Activated T-cell treated with anti-CD3 and anti-CD28 coated beads, Interleukin-2, amount 50 U/mL, for 24 hours (primary cell): ENCODE data around the gene KIAA0586.
A peak's percentile ranks its signal among the peaks of the same experiment; 100 is the strongest.
"Not testable (repeated sequence)": the region's sequence is repeated elsewhere in the genome, so short reads cannot be mapped to it uniquely, and the experiment has no call there.

Experiments used
- DNase-seq: peaks from one replicate; pipeline ENCODE4 v3.0.0-alpha.2; 2020
- H3K27ac Mint-ChIP-seq: 2 replicates; pipeline ENCODE4 v1.8.0; 2020; ENCODE audit warnings: mild to moderate bottlenecking, mixed read lengths
- H3K27me3 Mint-ChIP-seq: 2 replicates; pipeline ENCODE4 v1.8.0; 2020; ENCODE audit warnings: mixed read lengths
- H3K36me3 Mint-ChIP-seq: 2 replicates; pipeline ENCODE4 v1.8.0; 2020; ENCODE audit warnings: low read depth, mixed read lengths
- H3K4me1 Mint-ChIP-seq: 2 replicates; pipeline ENCODE4 v1.8.0; 2020; ENCODE audit warnings: low read depth, mixed read lengths
- H3K4me3 Mint-ChIP-seq: 2 replicates; pipeline ENCODE4 v1.8.0; 2020; ENCODE audit warnings: mild to moderate bottlenecking, moderate library complexity, mixed read lengths
- H3K9me3 Mint-ChIP-seq: 2 replicates; pipeline ENCODE4 v1.8.0; 2020; ENCODE audit warnings: mixed read lengths

Gene KIAA0586

DNA sequence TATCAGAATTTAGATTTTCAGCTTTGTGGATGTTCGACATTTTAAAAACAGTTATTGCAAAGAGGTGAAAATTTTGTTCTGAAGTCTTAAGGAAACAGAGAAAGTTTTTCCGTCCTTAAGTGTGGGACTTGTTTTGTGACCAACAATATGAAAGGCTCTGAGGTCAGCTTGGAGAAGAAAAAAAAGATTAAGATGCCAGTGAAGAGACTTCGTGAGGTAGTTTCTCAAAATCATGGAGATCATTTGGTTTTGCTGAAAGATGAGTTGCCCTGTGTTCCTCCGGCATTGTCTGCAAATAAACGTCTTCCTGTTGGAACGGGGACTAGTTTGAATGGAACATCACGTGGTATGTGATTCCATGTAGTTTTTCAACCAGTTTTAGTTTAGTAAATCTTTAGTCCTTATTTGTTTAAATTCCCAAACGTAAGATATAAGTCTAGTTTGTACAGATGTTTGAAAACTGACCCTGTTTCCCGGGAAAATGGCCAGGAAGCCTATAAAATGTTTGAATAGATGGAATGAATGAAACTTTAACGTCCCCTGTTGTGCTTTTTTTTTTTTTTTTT lies 682 bp downstream of the KIAA0586 start:
- DNase-seq, result no peak
- H3K27ac Mint-ChIP-seq, result peak overlapping the region; percentile 99
- H3K9me3 Mint-ChIP-seq, result no peaks in the 10 kb centered on the region
- H3K4me3 Mint-ChIP-seq, result peak overlapping the region; percentile 94
- H3K27me3 Mint-ChIP-seq, result no peaks in the 10 kb centered on the region
- peaks cover 62% of the 10 kb centered on the region for H3K36me3 Mint-ChIP-seq
- peaks cover 56% of the 10 kb centered on the region for H3K4me1 Mint-ChIP-seq

DNA sequence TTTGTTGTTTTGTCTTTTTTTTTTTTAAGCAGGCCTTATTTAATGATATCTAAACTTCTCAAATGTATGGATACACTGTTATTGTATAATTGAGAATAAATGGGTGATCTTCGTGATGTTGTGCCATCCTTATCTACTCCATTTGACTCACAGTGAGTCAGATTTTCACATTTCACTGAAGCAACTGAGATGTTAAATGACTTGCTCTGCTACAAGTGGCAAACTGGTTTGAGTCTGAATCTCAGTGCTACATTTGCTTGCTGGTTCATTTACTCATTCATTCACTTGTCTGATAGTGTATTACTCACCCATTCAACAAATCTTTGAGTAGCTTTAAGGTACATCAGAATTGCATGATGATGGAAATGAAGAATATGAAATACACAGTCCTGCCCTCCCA lies 2.6 kb downstream of the KIAA0586 start:
- Mint-ChIP-seq H3K4me3 (peak overlapping the region; percentile 94), H3K9me3 (no peaks in the 10 kb centered on the region), H3K27ac (peak overlapping the region; percentile 90), H3K4me1 (peaks cover 43% of the 10 kb centered on the region), H3K27me3 (no peaks in the 10 kb centered on the region), H3K36me3 (peaks cover 60% of the 10 kb centered on the region)
- DNase-seq, result no peak

- H3K4me3 Mint-ChIP-seq, result no peak overlapping the region
- H3K27ac Mint-ChIP-seq, result no peak overlapping the region
- H3K4me1 Mint-ChIP-seq, result peaks cover 2% of the 10 kb centered on the region
- no peak for DNase-seq
- H3K36me3 Mint-ChIP-seq, result peaks cover 66% of the 10 kb centered on the region
- no peaks in the 10 kb centered on the region for H3K9me3 Mint-ChIP-seq
- H3K27me3 Mint-ChIP-seq, result no peaks in the 10 kb centered on the region
These were observed 12.0 kb downstream of the KIAA0586 start for GRCh38 chr14:58439476-58439875.

DNA sequence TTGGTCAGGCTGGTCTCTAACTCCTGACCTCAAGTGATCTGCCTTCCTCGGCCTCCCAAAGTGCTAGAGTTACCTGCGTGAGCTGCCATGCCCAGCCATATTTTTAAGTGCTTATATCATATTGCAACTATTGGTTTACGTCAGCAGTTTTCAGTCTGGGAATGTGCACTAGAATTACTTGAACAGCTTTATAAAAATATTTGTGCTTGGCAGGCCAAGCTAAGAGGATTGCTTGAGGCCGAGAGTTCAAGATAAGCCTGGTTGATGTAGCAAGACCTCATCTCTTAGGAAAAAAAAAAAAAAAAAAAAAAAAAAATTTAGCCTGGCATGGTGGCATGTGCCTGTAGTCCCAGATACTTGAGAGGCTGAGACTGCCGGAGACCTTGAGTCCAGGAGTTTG lies 17.1 kb downstream of the KIAA0586 start:
- H3K36me3 Mint-ChIP-seq, result peaks cover 53% of the 10 kb centered on the region
- no peak overlapping the region for H3K27ac Mint-ChIP-seq
- no peaks in the 10 kb centered on the region for H3K9me3 Mint-ChIP-seq
- H3K27me3 Mint-ChIP-seq, result no peaks in the 10 kb centered on the region
- H3K4me3 Mint-ChIP-seq, result no peak overlapping the region
- no peaks in the 10 kb centered on the region for H3K4me1 Mint-ChIP-seq
- DNase-seq, result no peak

- Mint-ChIP-seq H3K27ac (no peak overlapping the region), H3K9me3 (no peaks in the 10 kb centered on the region), H3K4me1 (peaks cover 3% of the 10 kb centered on the region), H3K4me3 (no peak overlapping the region), H3K27me3 (no peaks in the 10 kb centered on the region), H3K36me3 (peaks cover 79% of the 10 kb centered on the region)
- DNase-seq, result no peak
These were observed 28.2 kb downstream of the KIAA0586 start for GRCh38 chr14:58455593-58456265.

DNA sequence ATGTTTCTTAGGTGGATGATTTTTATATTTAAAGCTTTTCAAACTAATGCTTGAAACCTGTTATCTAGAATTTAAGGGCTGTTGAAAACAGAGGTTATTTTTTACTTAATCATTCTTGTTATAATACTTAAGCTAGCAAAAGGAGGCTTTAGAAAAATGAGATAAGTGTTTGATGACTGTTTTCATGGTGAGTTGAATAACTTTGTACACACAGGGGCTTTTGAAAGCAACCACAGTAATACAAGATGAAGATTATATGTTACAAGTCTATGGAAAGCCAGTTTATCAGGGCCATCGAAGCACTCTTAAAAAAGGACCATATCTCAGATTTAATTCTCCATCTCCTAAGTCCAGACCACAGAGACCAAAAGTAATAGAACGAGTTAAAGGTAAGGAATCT lies 33.3 kb downstream of the KIAA0586 start:
- DNase-seq, result no peak
- Mint-ChIP-seq H3K27ac (no peak overlapping the region), H3K4me1 (peaks cover 4% of the 10 kb centered on the region), H3K27me3 (no peaks in the 10 kb centered on the region), H3K4me3 (no peak overlapping the region), H3K9me3 (no peaks in the 10 kb centered on the region), H3K36me3 (peaks cover 73% of the 10 kb centered on the region)

DNA sequence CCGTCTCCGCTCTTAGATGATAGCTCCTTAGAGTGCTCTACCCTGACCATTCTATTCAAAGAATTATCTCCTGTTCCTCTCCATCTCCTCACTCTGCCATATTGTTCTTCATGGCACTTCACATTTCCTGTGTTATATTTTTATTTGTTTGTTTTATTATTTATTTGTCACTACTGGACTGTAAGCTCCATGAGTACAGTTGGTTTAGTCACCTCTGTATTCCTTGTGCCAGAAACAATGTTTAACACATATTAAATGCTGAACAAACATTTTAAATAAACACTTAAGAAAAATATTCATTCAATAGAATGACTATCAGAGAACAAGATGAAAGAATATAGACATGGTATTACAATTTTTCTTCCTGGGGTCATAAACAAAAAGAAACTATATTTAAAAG lies 35.6 kb downstream of the KIAA0586 start:
- Mint-ChIP-seq H3K9me3 (no peaks in the 10 kb centered on the region), H3K36me3 (peaks cover 72% of the 10 kb centered on the region), H3K27ac (no peak overlapping the region)

GRCh38 chr14:58464652-58465051 lies 37.1 kb downstream of the KIAA0586 start:
- Mint-ChIP-seq H3K4me1 (peaks cover 4% of the 10 kb centered on the region), H3K27ac (no peak overlapping the region), H3K9me3 (no peaks in the 10 kb centered on the region), H3K36me3 (peaks cover 77% of the 10 kb centered on the region), H3K4me3 (no peak overlapping the region), H3K27me3 (no peaks in the 10 kb centered on the region)
- no peak for DNase-seq

More for the DNA sequence above, 35.6 kb downstream of the KIAA0586 start:
- Mint-ChIP-seq H3K4me3 (no peak overlapping the region), H3K27me3 (no peaks in the 10 kb centered on the region), H3K4me1 (peaks cover 4% of the 10 kb centered on the region)
- no peak for DNase-seq

- H3K27me3 Mint-ChIP-seq, result no peaks in the 10 kb centered on the region
- H3K4me3 Mint-ChIP-seq, result no peak overlapping the region
- no peak overlapping the region for H3K27ac Mint-ChIP-seq
- no peaks in the 10 kb centered on the region for H3K9me3 Mint-ChIP-seq
- H3K36me3 Mint-ChIP-seq, result peaks cover 71% of the 10 kb centered on the region
- H3K4me1 Mint-ChIP-seq, result peaks cover 2% of the 10 kb centered on the region
- DNase-seq, result no peak
These were observed 37.9 kb downstream of the KIAA0586 start for GRCh38 chr14:58465421-58465820.

GRCh38 chr14:58466459-58466858 lies 38.9 kb downstream of the KIAA0586 start:
- no peak for DNase-seq
- H3K4me3 Mint-ChIP-seq, result no peak overlapping the region
- no peaks in the 10 kb centered on the region for H3K9me3 Mint-ChIP-seq
- H3K36me3 Mint-ChIP-seq, result peaks cover 72% of the 10 kb centered on the region
- no peak overlapping the region for H3K27ac Mint-ChIP-seq
- no peaks in the 10 kb centered on the region for H3K27me3 Mint-ChIP-seq
- H3K4me1 Mint-ChIP-seq, result peaks cover 2% of the 10 kb centered on the region

- H3K36me3 Mint-ChIP-seq, result peaks cover 72% of the 10 kb centered on the region
- H3K4me3 Mint-ChIP-seq, result no peak overlapping the region
- H3K9me3 Mint-ChIP-seq, result no peaks in the 10 kb centered on the region
- no peak for DNase-seq
- no peak overlapping the region for H3K27ac Mint-ChIP-seq
- H3K27me3 Mint-ChIP-seq, result no peaks in the 10 kb centered on the region
- peaks cover 1% of the 10 kb centered on the region for H3K4me1 Mint-ChIP-seq
These were observed 40.1 kb downstream of the KIAA0586 start for GRCh38 chr14:58467575-58467974.

- no peaks in the 10 kb centered on the region for H3K27me3 Mint-ChIP-seq
- no peak for DNase-seq
- no peaks in the 10 kb centered on the region for H3K4me1 Mint-ChIP-seq
- no peak overlapping the region for H3K4me3 Mint-ChIP-seq
- H3K36me3 Mint-ChIP-seq, result peaks cover 66% of the 10 kb centered on the region
- no peak overlapping the region for H3K27ac Mint-ChIP-seq
- no peaks in the 10 kb centered on the region for H3K9me3 Mint-ChIP-seq
These were observed 41.8 kb downstream of the KIAA0586 start for GRCh38 chr14:58469309-58469708.

DNA sequence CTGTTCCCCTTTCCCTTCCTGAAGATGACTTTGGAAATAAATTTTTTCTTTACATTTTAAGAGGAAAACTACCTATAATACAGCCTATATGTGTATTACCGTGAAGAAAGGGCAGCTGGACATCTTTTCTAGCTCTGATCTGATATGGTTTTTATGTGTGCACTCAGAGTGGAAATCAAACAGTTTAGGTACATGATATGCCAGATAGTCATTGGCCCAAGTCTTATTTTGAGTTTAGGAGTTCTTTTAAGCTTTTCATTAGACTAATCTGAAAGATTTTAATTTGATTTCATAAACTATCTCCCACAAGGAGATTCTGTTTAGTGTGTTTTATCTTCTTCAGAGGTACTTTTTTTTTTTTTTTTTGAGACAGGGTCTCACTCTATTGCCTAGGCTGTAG lies 48.8 kb downstream of the KIAA0586 start:
- Mint-ChIP-seq H3K27ac (no peak overlapping the region), H3K27me3 (no peaks in the 10 kb centered on the region), H3K36me3 (peaks cover 72% of the 10 kb centered on the region), H3K4me1 (no peaks in the 10 kb centered on the region), H3K9me3 (no peaks in the 10 kb centered on the region), H3K4me3 (no peak overlapping the region)
- DNase-seq, result no peak

- peaks cover 69% of the 10 kb centered on the region for H3K36me3 Mint-ChIP-seq
These were observed 50.1 kb downstream of the KIAA0586 start for GRCh38 chr14:58477653-58478052.

DNA sequence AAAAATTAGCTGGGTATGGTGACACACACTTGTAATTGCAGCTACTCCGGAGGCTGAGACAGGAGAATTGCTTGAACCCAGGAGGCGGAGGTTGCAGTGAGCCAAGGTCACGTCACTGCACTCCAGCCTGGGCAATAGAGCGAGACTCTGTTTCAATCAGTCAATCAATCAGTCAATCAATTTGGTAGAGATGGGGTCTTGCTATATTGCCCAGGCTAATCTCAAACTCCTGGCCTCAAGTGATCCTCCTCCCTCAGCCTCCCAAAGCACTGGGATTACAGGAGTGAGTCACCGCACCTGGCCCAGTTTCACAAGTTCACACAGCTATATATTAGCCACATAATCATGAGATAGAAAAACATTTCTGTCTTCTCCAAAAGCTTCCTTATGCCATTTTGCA lies 50.8 kb downstream of the KIAA0586 start:
- H3K27me3 Mint-ChIP-seq, H3K27ac Mint-ChIP-seq, H3K4me3 Mint-ChIP-seq, H3K9me3 Mint-ChIP-seq, H3K4me1 Mint-ChIP-seq, DNase-seq: not testable (repeated sequence)
- H3K36me3 Mint-ChIP-seq, result peaks cover 72% of the 10 kb centered on the region

More at GRCh38 chr14:58477653-58478052, 50.1 kb downstream of the KIAA0586 start:
- Mint-ChIP-seq H3K4me3 (no peak overlapping the region), H3K27ac (no peak overlapping the region), H3K4me1 (no peaks in the 10 kb centered on the region), H3K27me3 (no peaks in the 10 kb centered on the region), H3K9me3 (no peaks in the 10 kb centered on the region)
- no peak for DNase-seq
